ENCODE results near the gene ARPC4.

ARPC4 gene

GRCh38 chr3:9855594-9855993 is 62.7 kb downstream of the ARPC4 start:
- no peak for DNase-seq (ENCODE audit: low read depth)
